T-cell (primary cell): Measurements from ENCODE around the gene ARHGAP20. TPM values are rescaled to one million over a fixed set of nuclear protein-coding genes. Genes with fewer than 3 reads are reported as not detected.

Source experiments
- ATAC-seq, 4 experiments: fragments of 200-7000 bp in 3 of 4; fragments of 150-1000 bp in 1 of 4; cut with Tn5 transposase; replicated peaks in 1 of 4; 1 replicate in 3 of 4; 2 replicates in 1 of 4; pipeline ENCODE4 v1.10.0; 2021; ENCODE audit warnings: moderate library complexity in 3 of 4, mild to moderate bottlenecking in 2 of 4, moderate number of reproducible peaks in 1 of 4
- CTCF ChIA-PET, 2 donors: fragments of 300-600 bp; sonication (Branson Sonifier 250); formaldehyde crosslinking; loops; one replicate each; lab custom pipeline; 2022; ENCODE audit warnings: antibody characterized with exemption in 2 of 2; lab: Charles Lee
- POLR2A ChIA-PET, 2 donors: fragments of 300-600 bp; sonication (Branson Sonifier 250); formaldehyde crosslinking; loops; one replicate each; lab custom pipeline; 2022; ENCODE audit warnings: antibody characterized with exemption in 2 of 2; lab: Charles Lee
- DNase-seq, 35 experiments: peaks; one replicate each; pipeline versions ENCODE4 v3.0.0 to v3.0.0-alpha.2; 2013 to 2023
- H3K27ac ChIP-seq: one replicate; pipeline ENCODE4 v1.5.1; 2013; ENCODE audit warnings: low read length
- H3K27me3 ChIP-seq, 2 experiments: replicated peaks in 1 of 2; 1 replicate in 1 of 2; 2 replicates in 1 of 2; pipeline versions ENCODE4 v1.6.1 to v1.7.0; 2013; ENCODE audit warnings: low read length in 1 of 2, mixed read lengths in 1 of 2; ENCODE audit not compliant: control insufficient read depth in 2 of 2, insufficient read depth in 2 of 2; ENCODE audit errors: extremely low read depth in 1 of 2
- H3K36me3 ChIP-seq, 2 donors: 1 replicate in 1 of 2; 2 replicates in 1 of 2; pipeline versions ENCODE4 v1.6.1 to v1.7.0; 2013; ENCODE audit warnings: low read length in 1 of 2; ENCODE audit not compliant: control insufficient read depth in 2 of 2, insufficient read depth in 1 of 2; ENCODE audit errors: extremely low read depth in 1 of 2
- H3K4me1 ChIP-seq, 2 experiments: 1 replicate in 1 of 2; 2 replicates in 1 of 2; pipeline versions ENCODE4 v1.6.1 to v1.7.0; 2013; ENCODE audit warnings: low read length in 2 of 2, mixed read lengths in 1 of 2; ENCODE audit not compliant: insufficient read depth in 2 of 2, control insufficient read depth in 1 of 2; ENCODE audit errors: extremely low read depth in 1 of 2
- H3K4me3 ChIP-seq, 2 donors: 1 replicate in 1 of 2; 2 replicates in 1 of 2; pipeline versions ENCODE4 v1.5.1 to v1.7.0; 2013; ENCODE audit warnings: mild to moderate bottlenecking in 2 of 2, low read length in 1 of 2, moderate library complexity in 1 of 2; ENCODE audit not compliant: control insufficient read depth in 1 of 2; ENCODE audit errors: extremely low read depth in 1 of 2
- H3K9me3 ChIP-seq: 2 replicates; pipeline ENCODE4 v1.7.0; 2013
- H3K27ac Mint-ChIP-seq, 2 donors: one replicate each; pipeline ENCODE4 v1.8.0; 2020 to 2021; ENCODE audit warnings: mild to moderate bottlenecking in 2 of 2, mixed read lengths in 2 of 2
- H3K27me3 Mint-ChIP-seq, 2 donors: one replicate each; pipeline ENCODE4 v1.8.0; 2021 to 2022; ENCODE audit warnings: mixed read lengths in 2 of 2
- H3K36me3 Mint-ChIP-seq: one replicate; pipeline ENCODE4 v1.8.0; 2021; ENCODE audit warnings: mixed read lengths
- H3K4me1 Mint-ChIP-seq, 3 donors: one replicate each; pipeline ENCODE4 v1.8.0; 2020 to 2022; ENCODE audit warnings: mixed read lengths in 3 of 3, mild to moderate bottlenecking in 1 of 3
- H3K4me3 Mint-ChIP-seq, 3 donors: one replicate each; pipeline ENCODE4 v1.8.0; 2020 to 2022; ENCODE audit warnings: mild to moderate bottlenecking in 3 of 3, mixed read lengths in 3 of 3, moderate library complexity in 3 of 3
- H3K9me3 Mint-ChIP-seq, 3 donors: one replicate each; pipeline ENCODE4 v1.8.0; 2020 to 2022; ENCODE audit warnings: mixed read lengths in 3 of 3
- WGBS: methylation state at CpG from one replicate; pipeline ENCODE4 v1.1.5; 2013; ENCODE audit warnings: missing lambda C conversion rate; ENCODE audit not compliant: insufficient coverage; 5-methylcytosine and 5-hydroxymethylcytosine counted together
- total RNA-seq, 35 experiments: library from RNA in 6 of 35; stranded (reverse) in 6 of 35; fragments of 120-200 nt in 1 of 35; gene quantifications; one replicate each; pipeline versions ENCODE4 v1.2.1 to v1.2.4 and lab custom pipeline; 2013 to 2026

The ARHGAP20 gene
- total RNA-seq, 5 donors from 2014 or later (not counting 1 experiment from before 2014, with no cell fraction given) = 0.03 to 0.09 (median 0.07) TPM; not detected in 2

DNA sequence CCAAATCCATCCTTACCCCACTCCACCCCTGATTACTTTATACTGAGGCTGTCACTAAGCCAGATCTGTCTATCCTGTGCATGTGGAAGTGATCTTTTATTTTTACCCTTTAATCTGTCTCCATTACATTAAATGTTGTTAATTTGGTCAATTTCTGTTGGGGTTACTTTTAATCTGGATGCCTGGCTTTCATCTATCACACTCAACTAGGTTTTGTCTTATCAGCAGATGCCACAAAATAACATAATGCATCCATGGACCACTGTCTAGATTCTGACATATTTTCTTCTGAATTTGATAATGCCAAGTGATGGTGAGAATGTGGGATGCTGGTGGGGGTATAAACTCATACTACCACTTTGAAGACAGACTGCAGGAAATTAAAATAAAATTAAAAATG, 174.1 kb downstream of the ARHGAP20 start:
- peaks cover 4 to 9% of the 10 kb centered on the region in 2 donors for H3K27me3 Mint-ChIP-seq
- H3K36me3 Mint-ChIP-seq = no peaks in the 10 kb centered on the region
- Histone ChIP-seq H3K36me3 (no peaks in the 10 kb centered on the region), H3K27me3 (peaks cover 0 to 11% of the 10 kb centered on the region in 2 experiments), H3K27ac (no peak overlapping the region), H3K9me3 (no peaks in the 10 kb centered on the region), H3K4me1 (peaks cover 0 to 3% of the 10 kb centered on the region in 2 experiments), H3K4me3 (no peak overlapping the region)
- no peak for ATAC-seq
- POLR2A ChIA-PET = no interaction called here
- DNase-seq = no peak
- H3K27ac Mint-ChIP-seq = no peak overlapping the region
- H3K4me1 Mint-ChIP-seq = peaks cover 0 to 2% (median 0%) of the 10 kb centered on the region in 3 donors
- CTCF ChIA-PET = no interaction called here
- H3K9me3 Mint-ChIP-seq = no peaks in the 10 kb centered on the region
- no peak overlapping the region for H3K4me3 Mint-ChIP-seq

DNA sequence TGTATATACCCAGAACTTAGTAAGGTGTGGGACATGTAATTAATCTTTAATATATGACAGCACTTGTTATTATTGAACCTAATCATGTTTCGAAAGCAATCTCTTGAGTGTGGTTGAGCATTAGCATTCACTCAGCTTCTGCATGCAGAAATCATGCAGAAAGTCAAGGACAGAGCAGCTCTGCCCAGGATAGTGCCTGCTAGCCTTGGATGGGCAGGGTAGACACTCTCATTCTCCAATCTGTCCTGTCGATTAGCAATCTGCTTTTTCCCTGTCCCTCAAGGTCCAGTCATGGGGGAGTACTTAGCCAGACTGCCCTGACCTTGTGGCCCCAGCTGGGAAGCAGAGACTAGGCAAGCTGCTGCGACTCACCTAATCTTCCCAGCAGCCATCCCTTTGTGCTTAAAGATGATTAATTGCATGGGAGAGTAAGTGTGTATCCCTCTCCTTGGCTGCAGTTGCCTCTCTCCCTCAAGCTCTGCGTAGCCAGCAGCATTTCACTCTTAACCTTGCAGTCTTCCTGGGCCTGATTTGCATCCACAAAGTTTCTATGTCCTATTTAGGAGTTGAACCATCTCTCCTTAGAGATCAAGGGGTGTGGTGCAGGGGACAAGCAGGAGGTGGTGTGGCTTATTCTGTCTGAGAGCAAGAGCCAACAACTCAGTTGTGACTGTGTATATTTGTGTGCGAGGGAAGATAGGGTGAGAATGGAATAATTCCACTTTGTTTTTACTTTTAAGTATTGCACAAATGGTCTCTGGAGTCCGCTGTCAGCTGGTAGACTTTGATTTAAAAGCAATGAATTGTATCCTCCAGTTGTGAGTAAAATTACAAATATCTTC, 181.1 kb downstream of the ARHGAP20 start:
- no peak overlapping the region for H3K27ac Mint-ChIP-seq
- no peaks in the 10 kb centered on the region for H3K27me3 Mint-ChIP-seq

DNA sequence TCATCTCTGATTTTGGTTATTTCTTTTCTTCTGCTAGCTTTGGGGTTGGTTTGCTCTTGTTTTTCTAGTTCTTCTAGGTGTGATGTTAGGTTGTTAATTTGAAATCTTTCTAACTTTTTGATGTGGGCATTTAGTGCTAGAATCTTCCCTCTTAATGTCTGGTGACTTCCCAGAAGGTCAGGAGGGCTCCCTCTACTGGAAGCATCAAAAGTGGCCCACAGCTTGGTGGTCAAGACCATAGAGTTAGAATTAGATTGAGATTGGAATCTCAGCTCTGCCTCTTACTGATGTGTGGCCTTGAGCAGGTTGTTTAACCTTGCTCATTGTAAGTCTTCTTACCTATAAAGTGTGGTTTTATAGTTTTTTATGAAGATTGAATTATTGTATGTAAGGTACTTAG, 183.2 kb downstream of the ARHGAP20 start:
- no peaks in the 10 kb centered on the region for H3K27me3 ChIP-seq
- H3K9me3 ChIP-seq = no peaks in the 10 kb centered on the region
- H3K4me3 ChIP-seq = no peak overlapping the region
- no peak overlapping the region for H3K27ac Mint-ChIP-seq
- no peak overlapping the region for H3K4me3 Mint-ChIP-seq
- H3K36me3 Mint-ChIP-seq = no peaks in the 10 kb centered on the region
- H3K9me3 Mint-ChIP-seq = peaks cover 8 to 16% (median 13%) of the 10 kb centered on the region in 3 donors
- no peaks in the 10 kb centered on the region for H3K27me3 Mint-ChIP-seq
- ChIA-PET POLR2A (interaction anchor here in 1 of 2 donors (0.6 kb wide), 1 partner anchor 16 kb away, joined by 4 read pairs; no protein-coding TSS in a partner anchor), CTCF (no interaction called here)
- peaks cover 0 to 14% of the 10 kb centered on the region in 2 experiments for H3K4me1 ChIP-seq
- DNase-seq (peak in 1 of 35 experiments; percentile 17), ATAC-seq (no peak)
- H3K27ac ChIP-seq = no peak overlapping the region
- no peaks in the 10 kb centered on the region for H3K36me3 ChIP-seq
- peaks cover 0 to 9% (median 3%) of the 10 kb centered on the region in 3 donors for H3K4me1 Mint-ChIP-seq

More for the DNA sequence above, 181.1 kb downstream of the ARHGAP20 start:
- peaks cover 0 to 5% of the 10 kb centered on the region in 2 experiments for H3K4me1 ChIP-seq
- WGBS = 82% methylated on average over 3 of the region's 6 CpGs
- Mint-ChIP-seq H3K9me3 (peaks cover 8 to 16% (median 13%) of the 10 kb centered on the region in 3 donors), H3K4me1 (peaks cover 0 to 11% (median 3%) of the 10 kb centered on the region in 3 donors), H3K4me3 (no peak overlapping the region), H3K36me3 (no peaks in the 10 kb centered on the region)
- ChIA-PET POLR2A (no interaction called here), CTCF (no interaction called here)
- H3K27ac ChIP-seq = no peak overlapping the region
- no peak for ATAC-seq
- no peaks in the 10 kb centered on the region for H3K9me3 ChIP-seq
- no peaks in the 10 kb centered on the region for H3K27me3 ChIP-seq
- H3K4me3 ChIP-seq = no peak overlapping the region
- no peak for DNase-seq
- H3K36me3 ChIP-seq = no peaks in the 10 kb centered on the region

DNA sequence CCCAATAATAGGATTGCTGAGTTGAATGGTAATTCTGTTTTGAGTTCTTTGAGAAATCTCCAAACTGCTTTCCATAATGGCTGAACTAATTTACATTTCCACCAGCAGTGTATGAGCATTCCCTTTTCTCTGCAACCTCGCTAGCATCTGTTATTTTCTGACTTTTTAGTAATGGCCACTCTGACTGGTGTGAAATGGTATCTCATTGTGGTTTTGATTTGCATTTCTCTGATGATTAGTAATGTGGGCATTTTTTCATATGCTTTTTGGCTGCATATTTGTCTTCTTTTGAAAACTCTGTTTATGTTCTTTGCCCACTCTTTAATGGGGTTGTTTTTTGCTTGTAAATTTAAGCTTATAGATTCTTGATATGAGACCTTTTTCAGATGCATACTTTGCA, 185.1 kb downstream of the ARHGAP20 start:
- H3K27me3 Mint-ChIP-seq = no peaks in the 10 kb centered on the region
- H3K4me1 Mint-ChIP-seq = peaks cover 3 to 20% (median 5%) of the 10 kb centered on the region in 3 donors
- CTCF ChIA-PET = no interaction called here
- peaks cover 0 to 27% of the 10 kb centered on the region in 2 experiments for H3K4me1 ChIP-seq
- ATAC-seq (no peak), DNase-seq (no peak)
- no peak overlapping the region for H3K4me3 ChIP-seq
- WGBS = no CpG with 5 or more reads among the region's 1 CpG
- no peaks in the 10 kb centered on the region for H3K27me3 ChIP-seq
- H3K4me3 Mint-ChIP-seq = no peak overlapping the region
- H3K27ac Mint-ChIP-seq = peak overlapping the region in 1 of 2 donors; percentile 9
- no peak overlapping the region for H3K27ac ChIP-seq
- no peaks in the 10 kb centered on the region for H3K9me3 ChIP-seq
- peaks cover 8 to 16% (median 13%) of the 10 kb centered on the region in 3 donors for H3K9me3 Mint-ChIP-seq
- POLR2A ChIA-PET = no interaction called here
- no peaks in the 10 kb centered on the region for H3K36me3 Mint-ChIP-seq
- H3K36me3 ChIP-seq = no peaks in the 10 kb centered on the region
